CD4-positive, alpha-beta T cell (primary cell): ENCODE measurements around the gene GRM4. TPM values are rescaled to one million over a fixed set of nuclear protein-coding genes. Genes with fewer than 3 reads are reported as not detected.
A peak's percentile ranks its signal among the peaks of the same experiment; 100 is the strongest.

Source experiments
- ATAC-seq: fragments of 200-7000 bp; cut with Tn5 transposase; one replicate; pipeline ENCODE4 v1.10.0; 2022; ENCODE audit warnings: mild to moderate bottlenecking; ENCODE audit not compliant: poor library complexity
- CTCF ChIA-PET: fragments of 350-600 bp; sonication (Branson Sonifier 250); formaldehyde crosslinking; loops from one replicate; lab custom pipeline; 2021; ENCODE audit warnings: antibody characterized with exemption, inconsistent platforms; lab: Charles Lee
- POLR2A ChIA-PET: fragments of 350-600 bp; sonication (Branson Sonifier 250); formaldehyde crosslinking; loops from one replicate; lab custom pipeline; 2021; ENCODE audit warnings: antibody characterized with exemption, inconsistent platforms; lab: Charles Lee
- DNase-seq, 14 experiments: peaks; one replicate each; pipeline ENCODE4 v3.0.0-alpha.2; 2013 to 2020; ENCODE audit warnings: mixed read lengths in 2 of 14
- H3K27ac ChIP-seq, 2 donors: one replicate each; pipeline versions ENCODE4 v1.5.1 to v1.7.0; 2013; ENCODE audit warnings: low read length in 2 of 2, low read depth in 1 of 2, mild to moderate bottlenecking in 1 of 2
- H3K27me3 ChIP-seq, 2 experiments: 1 replicate in 1 of 2; 2 replicates in 1 of 2; pipeline versions ENCODE4 v1.6.1 to v1.7.0; 2013; ENCODE audit warnings: low read length in 2 of 2, control low read depth in 1 of 2, mild to moderate bottlenecking in 1 of 2, moderate library complexity in 1 of 2; ENCODE audit not compliant: insufficient read depth in 2 of 2, control insufficient read depth in 1 of 2
- H3K36me3 ChIP-seq: one replicate; pipeline ENCODE4 v1.6.1; 2013; ENCODE audit warnings: low read length, control low read depth; ENCODE audit not compliant: insufficient read depth
- H3K4me1 ChIP-seq: one replicate; pipeline ENCODE4 v1.6.1; 2013; ENCODE audit warnings: low read length, control low read depth; ENCODE audit not compliant: insufficient read depth
- H3K4me3 ChIP-seq: one replicate; pipeline ENCODE4 v1.5.1; 2013; ENCODE audit warnings: mild to moderate bottlenecking, low read length, moderate library complexity
- H3K9me3 ChIP-seq, 2 experiments: 1 replicate in 1 of 2; 2 replicates in 1 of 2; pipeline versions ENCODE4 v1.6.1 to v1.7.0; 2013; ENCODE audit warnings: low read length in 2 of 2, mild to moderate bottlenecking in 2 of 2, control low read depth in 1 of 2, moderate library complexity in 1 of 2; ENCODE audit not compliant: control insufficient read depth in 1 of 2, insufficient read depth in 1 of 2
- H3K27ac Mint-ChIP-seq: one replicate; pipeline ENCODE4 v1.8.0; 2020; ENCODE audit warnings: mixed read lengths
- H3K27me3 Mint-ChIP-seq: one replicate; pipeline ENCODE4 v1.8.0; 2021; ENCODE audit warnings: mixed read lengths
- H3K36me3 Mint-ChIP-seq: one replicate; pipeline ENCODE4 v1.8.0; 2021; ENCODE audit warnings: low read depth, mixed read lengths
- H3K4me1 Mint-ChIP-seq: one replicate; pipeline ENCODE4 v1.8.0; 2021; ENCODE audit warnings: low read depth, mixed read lengths
- H3K4me3 Mint-ChIP-seq: one replicate; pipeline ENCODE4 v1.8.0; 2020; ENCODE audit warnings: mild to moderate bottlenecking, mixed read lengths
- H3K9me3 Mint-ChIP-seq: one replicate; pipeline ENCODE4 v1.8.0; 2020; ENCODE audit warnings: mixed read lengths
- intact Hi-C, 2 experiments: fragments of 100-400 bp; cut with DNase I in 1 of 2; cut with micrococcal nuclease in 1 of 2; formaldehyde crosslinking; loops; one replicate each; pipeline versions ENCODE4 v1.15.1 to v1.9.0; 2023 to 2025; cut with DNase I, micrococcal nuclease
- total RNA-seq, 174 experiments: library from RNA in 2 of 174; stranded (reverse) in 2 of 174; gene quantifications; one replicate each; pipeline ENCODE4 v1.2.3 and lab custom pipeline; 2021 to 2026
- TF ChIP-seq, protein P1 (sequence below): fragments of 200-600 bp; IDR thresholded peaks from one replicate; pipeline ENCODE4 v1.8.0; 2022; ENCODE audit warnings: antibody characterized with exemption, mild to moderate bottlenecking

Gene GRM4
- total RNA-seq, 2 experiments from 2014 or later, result 0.08 TPM; not detected in 1

DNA sequence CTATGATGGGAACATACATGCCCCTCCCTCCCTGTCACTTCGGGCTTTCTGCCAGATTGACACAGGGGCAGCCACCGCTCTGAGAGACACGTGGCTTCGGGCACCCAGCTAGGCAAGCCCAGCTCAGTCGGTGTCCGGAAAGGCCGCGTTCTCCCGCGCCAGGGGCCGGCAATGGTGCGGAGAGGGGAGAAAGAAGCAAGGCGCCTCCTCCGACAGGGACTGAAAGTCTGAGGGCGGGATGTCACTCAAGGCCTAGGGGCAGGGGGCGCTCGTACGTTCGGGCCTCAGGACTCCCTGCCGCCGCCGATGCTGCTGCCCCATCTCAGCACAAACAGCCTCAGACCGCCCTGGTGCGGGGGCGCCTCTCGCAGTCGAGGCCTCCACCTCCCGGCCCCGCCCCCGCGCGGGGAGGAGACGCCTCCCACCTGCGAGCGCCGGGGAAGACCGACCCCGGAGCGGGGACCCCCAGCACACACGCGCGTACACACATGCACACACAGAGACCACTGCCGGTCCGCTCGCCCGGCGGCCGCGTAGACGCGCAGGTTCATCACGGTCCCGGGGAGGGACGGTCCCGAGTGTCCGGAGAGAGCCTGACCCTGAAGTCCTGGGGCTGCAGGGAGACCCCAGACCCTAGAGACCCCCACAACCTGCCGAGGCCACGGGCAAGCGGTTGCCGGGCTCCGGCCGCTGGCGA, 1.9 kb downstream of the GRM4 start:
- Histone ChIP-seq H3K27ac (no peak overlapping the region), H3K27me3 (peaks cover 67 to 70% of the 10 kb centered on the region in 2 experiments), H3K36me3 (no peaks in the 10 kb centered on the region), H3K4me1 (peaks cover 38% of the 10 kb centered on the region), H3K4me3 (peak overlapping the region; percentile 38), H3K9me3 (peaks cover 0 to 21% of the 10 kb centered on the region in 2 experiments)
- peaks cover 80% of the 10 kb centered on the region for H3K27me3 Mint-ChIP-seq
- intact Hi-C loops, result no loop called here
- H3K27ac Mint-ChIP-seq, result no peak overlapping the region
- peaks cover 23% of the 10 kb centered on the region for H3K4me1 Mint-ChIP-seq
- peak overlapping the region; percentile 56 for H3K4me3 Mint-ChIP-seq
- CTCF ChIA-PET, result no interaction called here
- H3K9me3 Mint-ChIP-seq, result no peaks in the 10 kb centered on the region
- POLR2A ChIA-PET, result no interaction called here
- DNase-seq (peak; percentile 19 to 67 (median 37)), ATAC-seq (peak; percentile 66)
- TF ChIP-seq, protein P1, sequence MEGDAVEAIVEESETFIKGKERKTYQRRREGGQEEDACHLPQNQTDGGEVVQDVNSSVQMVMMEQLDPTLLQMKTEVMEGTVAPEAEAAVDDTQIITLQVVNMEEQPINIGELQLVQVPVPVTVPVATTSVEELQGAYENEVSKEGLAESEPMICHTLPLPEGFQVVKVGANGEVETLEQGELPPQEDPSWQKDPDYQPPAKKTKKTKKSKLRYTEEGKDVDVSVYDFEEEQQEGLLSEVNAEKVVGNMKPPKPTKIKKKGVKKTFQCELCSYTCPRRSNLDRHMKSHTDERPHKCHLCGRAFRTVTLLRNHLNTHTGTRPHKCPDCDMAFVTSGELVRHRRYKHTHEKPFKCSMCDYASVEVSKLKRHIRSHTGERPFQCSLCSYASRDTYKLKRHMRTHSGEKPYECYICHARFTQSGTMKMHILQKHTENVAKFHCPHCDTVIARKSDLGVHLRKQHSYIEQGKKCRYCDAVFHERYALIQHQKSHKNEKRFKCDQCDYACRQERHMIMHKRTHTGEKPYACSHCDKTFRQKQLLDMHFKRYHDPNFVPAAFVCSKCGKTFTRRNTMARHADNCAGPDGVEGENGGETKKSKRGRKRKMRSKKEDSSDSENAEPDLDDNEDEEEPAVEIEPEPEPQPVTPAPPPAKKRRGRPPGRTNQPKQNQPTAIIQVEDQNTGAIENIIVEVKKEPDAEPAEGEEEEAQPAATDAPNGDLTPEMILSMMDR, result no peak
- no peaks in the 10 kb centered on the region for H3K36me3 Mint-ChIP-seq

DNA sequence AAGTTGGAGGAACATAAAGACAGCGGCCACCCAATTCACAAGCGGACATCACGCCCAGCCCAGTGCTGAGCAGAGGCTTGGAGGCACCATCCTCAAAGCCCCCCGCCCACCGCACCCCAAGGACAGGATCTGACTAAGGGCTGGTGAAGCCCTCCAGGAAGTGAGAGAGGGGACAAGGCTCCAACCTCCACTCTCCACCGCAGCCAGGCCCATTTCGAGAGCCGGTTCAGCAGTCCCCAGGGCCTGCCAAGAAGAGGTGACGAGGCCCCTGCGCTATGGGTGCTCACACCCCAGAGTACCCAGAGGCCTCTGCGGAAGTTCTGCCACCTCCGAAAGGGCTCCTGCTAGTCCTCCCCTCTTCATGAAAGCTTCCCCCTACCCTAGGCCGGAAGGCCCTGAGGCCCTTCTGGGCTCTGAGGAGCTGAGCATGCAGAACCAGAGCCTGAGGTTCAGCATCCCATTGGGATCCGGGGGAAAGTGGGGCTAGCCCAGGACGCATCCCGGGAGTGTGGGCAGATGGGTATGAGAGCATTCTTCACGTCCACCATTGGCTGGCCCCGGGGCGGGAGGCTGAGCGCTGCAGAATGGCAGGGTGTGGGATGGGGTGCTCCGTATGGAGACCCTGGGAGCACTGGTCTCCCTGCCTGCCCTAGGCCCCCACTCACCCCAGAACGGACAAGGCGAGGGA, 2.5 kb downstream of the GRM4 start:
- Histone ChIP-seq H3K9me3 (peaks cover 0 to 21% of the 10 kb centered on the region in 2 experiments), H3K27ac (no peak overlapping the region), H3K27me3 (peaks cover 71% of the 10 kb centered on the region in 2 experiments), H3K4me1 (peaks cover 38% of the 10 kb centered on the region), H3K36me3 (no peaks in the 10 kb centered on the region), H3K4me3 (peak overlapping the region; percentile 38)
- H3K4me3 Mint-ChIP-seq, result peak overlapping the region; percentile 56
- ATAC-seq, result no peak
- ChIA-PET CTCF (no interaction called here), POLR2A (no interaction called here)
- no peaks in the 10 kb centered on the region for H3K9me3 Mint-ChIP-seq
- no peak overlapping the region for H3K27ac Mint-ChIP-seq
- DNase-seq, result no peak
- H3K36me3 Mint-ChIP-seq, result no peaks in the 10 kb centered on the region
- H3K27me3 Mint-ChIP-seq, result peaks cover 80% of the 10 kb centered on the region
- peaks cover 23% of the 10 kb centered on the region for H3K4me1 Mint-ChIP-seq
- intact Hi-C loops, result no loop called here
- TF ChIP-seq, protein P1, result no peak

DNA sequence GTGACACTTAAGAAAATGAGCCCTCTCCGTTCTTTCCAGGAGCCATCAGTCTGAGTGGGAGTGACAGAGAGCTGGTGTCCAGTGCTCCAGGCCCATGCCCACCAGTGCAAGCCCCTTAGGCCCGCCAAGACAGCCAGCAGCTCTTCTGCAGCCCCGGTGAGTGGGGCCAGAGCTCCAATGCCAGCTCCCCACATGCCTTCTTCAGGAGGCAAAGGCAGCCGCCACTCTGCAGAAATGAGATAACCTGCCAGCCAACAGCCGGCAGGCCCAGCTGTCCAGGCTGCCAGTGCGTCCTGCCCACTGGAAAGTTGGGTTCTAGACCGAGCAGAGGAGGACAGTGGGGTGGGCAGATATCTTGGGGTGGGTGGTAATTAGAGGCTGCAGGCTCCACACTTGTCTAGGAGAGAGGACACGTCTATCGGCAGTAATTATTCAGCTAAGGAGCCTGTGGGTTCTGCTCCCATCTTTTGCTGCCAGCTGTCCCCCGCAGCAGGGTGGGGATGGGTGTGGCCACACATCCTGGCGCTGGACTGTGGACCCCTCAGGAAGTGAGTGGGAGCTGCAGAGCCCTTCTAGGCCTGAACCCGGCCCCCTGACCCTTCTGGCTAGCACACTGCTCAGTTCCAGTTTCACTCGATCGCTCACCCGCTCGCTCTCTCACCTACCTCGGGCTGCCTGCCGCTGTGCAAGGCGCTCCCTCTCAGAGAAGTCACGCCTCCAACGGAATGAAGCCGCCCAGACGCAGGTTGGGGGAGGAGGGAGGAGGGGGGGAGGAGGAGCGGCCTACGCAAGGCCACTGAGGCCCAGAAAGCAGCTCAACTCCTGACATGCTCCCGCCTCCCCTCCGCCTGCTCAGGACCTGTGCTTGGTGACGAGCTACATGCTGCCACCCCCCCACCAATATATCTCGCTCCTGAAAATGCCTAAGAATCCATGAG, 3.6 kb downstream of the GRM4 start:
- DNase-seq (no peak), ATAC-seq (no peak)
- H3K27me3 ChIP-seq, result peaks cover 72 to 77% of the 10 kb centered on the region in 2 experiments
- Mint-ChIP-seq H3K9me3 (no peaks in the 10 kb centered on the region), H3K4me3 (no peak overlapping the region), H3K27me3 (peaks cover 81% of the 10 kb centered on the region), H3K27ac (no peak overlapping the region), H3K4me1 (peaks cover 23% of the 10 kb centered on the region), H3K36me3 (no peaks in the 10 kb centered on the region)
- H3K4me3 ChIP-seq, result no peak overlapping the region
- CTCF ChIA-PET, result interaction anchor here (1.0 kb wide), 1 partner anchor 12 kb away, joined by 3 read pairs; no protein-coding TSS in a partner anchor
- H3K36me3 ChIP-seq, result no peaks in the 10 kb centered on the region
- H3K9me3 ChIP-seq, result peaks cover 0 to 21% of the 10 kb centered on the region in 2 experiments
- intact Hi-C loops, result no loop called here
- H3K4me1 ChIP-seq, result peaks cover 38% of the 10 kb centered on the region
- no peak overlapping the region for H3K27ac ChIP-seq
- TF ChIP-seq, protein P1, result no peak
- POLR2A ChIA-PET, result no interaction called here
